Common myeloid progenitor, CD34-positive (primary cell): Measurements from ENCODE around the gene RAPGEF2.

ENCODE experiments used
- CTCF ChIA-PET: fragments of 350-600 bp; sonication (Branson Sonifier 250); formaldehyde crosslinking; loops from one replicate; lab custom pipeline; 2021; ENCODE audit warnings: antibody characterized with exemption; lab: Charles Lee
- POLR2A ChIA-PET: fragments of 350-600 bp; sonication (Branson Sonifier 250); formaldehyde crosslinking; loops from one replicate; lab custom pipeline; 2021; ENCODE audit warnings: antibody characterized with exemption; lab: Charles Lee
- DNase-seq, 3 donors: peaks; one replicate each; pipeline versions ENCODE4 v3.0.0 to v3.0.0-alpha.2; 2013
- H3K27ac ChIP-seq, 2 experiments: 1 replicate in 1 of 2; 2 replicates in 1 of 2; pipeline ENCODE4 v1.7.0; 2013; ENCODE audit warnings: inconsistent platforms in 2 of 2, low read length in 2 of 2, mild to moderate bottlenecking in 2 of 2, low read depth in 1 of 2, moderate library complexity in 1 of 2; ENCODE audit not compliant: severe bottlenecking in 2 of 2, insufficient read depth in 1 of 2, poor library complexity in 1 of 2
- H3K27me3 ChIP-seq, 5 experiments: replicated peaks in 2 of 5; 1 replicate in 3 of 5; 2 replicates in 2 of 5; pipeline versions ENCODE4 v1.6.1 to v1.7.0; 2013; ENCODE audit warnings: low read length in 4 of 5, mild to moderate bottlenecking in 2 of 5, moderate library complexity in 2 of 5, inconsistent platforms in 1 of 5; ENCODE audit not compliant: insufficient read depth in 5 of 5, control insufficient read depth in 4 of 5
- H3K36me3 ChIP-seq, 4 experiments: 1 replicate in 2 of 4; 2 replicates in 2 of 4; pipeline versions ENCODE4 v1.6.1 to v1.7.0; 2013; ENCODE audit warnings: low read length in 3 of 4, control low read depth in 1 of 4, mild to moderate bottlenecking in 1 of 4; ENCODE audit not compliant: control insufficient read depth in 4 of 4, insufficient read depth in 4 of 4
- H3K4me1 ChIP-seq, 4 experiments: 1 replicate in 3 of 4; 2 replicates in 1 of 4; pipeline versions ENCODE4 v1.6.1 to v1.7.1; 2013; ENCODE audit warnings: low read length in 3 of 4, mild to moderate bottlenecking in 3 of 4, control low read depth in 1 of 4, inconsistent platforms in 1 of 4, moderate library complexity in 1 of 4; ENCODE audit not compliant: control insufficient read depth in 4 of 4, insufficient read depth in 4 of 4; ENCODE audit errors: control extremely low read depth in 1 of 4
- H3K4me3 ChIP-seq, 7 experiments: 1 replicate in 4 of 7; 2 replicates in 3 of 7; pipeline versions ENCODE4 v1.5.1 to v1.7.0; 2013; ENCODE audit warnings: mild to moderate bottlenecking in 7 of 7, low read length in 6 of 7, moderate library complexity in 6 of 7, inconsistent platforms in 2 of 7, low read depth in 2 of 7, control low read depth in 1 of 7; ENCODE audit not compliant: insufficient read depth in 4 of 7, control insufficient read depth in 1 of 7; ENCODE audit errors: extremely low read depth in 1 of 7
- H3K9me3 ChIP-seq, 5 experiments: 1 replicate in 4 of 5; 2 replicates in 1 of 5; pipeline versions ENCODE4 v1.6.1 to v1.7.1; 2013; ENCODE audit warnings: low read length in 4 of 5, mild to moderate bottlenecking in 2 of 5, inconsistent platforms in 1 of 5, low read depth in 1 of 5, moderate library complexity in 1 of 5; ENCODE audit not compliant: control insufficient read depth in 4 of 5, insufficient read depth in 2 of 5; ENCODE audit errors: control extremely low read depth in 1 of 5
- WGBS: methylation state at CpG from one replicate; pipeline ENCODE4 v1.1.5; 2013; ENCODE audit not compliant: insufficient coverage; 5-methylcytosine and 5-hydroxymethylcytosine counted together

RAPGEF2 gene

GRCh38 chr4:159142681-159143384, 40.0 kb downstream of the RAPGEF2 start:
- CTCF ChIA-PET = interaction anchor here (1.3 to 1.4 kb wide), 2 partner anchors 8 to 18 kb away, joined by 3 to 4 read pairs; no protein-coding TSS in a partner anchor

DNA sequence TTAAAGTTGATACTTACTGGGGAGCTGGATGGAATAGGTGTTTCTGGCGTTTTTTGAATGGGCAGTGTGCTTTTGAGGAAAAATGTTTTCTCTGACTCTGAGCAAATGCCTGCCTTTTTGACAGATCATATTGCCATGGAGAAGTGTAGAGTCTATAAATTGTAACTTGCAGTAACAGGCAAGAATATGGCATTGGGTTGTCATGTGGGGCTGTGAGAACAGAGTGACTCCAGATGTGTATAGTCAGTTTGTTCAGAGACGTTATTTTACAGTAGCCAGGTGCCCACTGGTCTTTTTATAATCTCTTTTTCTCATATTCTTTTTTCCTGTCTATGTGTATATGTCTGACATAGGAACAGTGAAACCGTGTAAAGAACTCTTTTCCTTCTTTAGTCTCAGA, 40.8 kb downstream of the RAPGEF2 start:
- Histone ChIP-seq H3K27me3 (no peaks in the 10 kb centered on the region), H3K36me3 (no peaks in the 10 kb centered on the region), H3K9me3 (no peaks in the 10 kb centered on the region), H3K4me3 (no peak overlapping the region), H3K27ac (no peak overlapping the region), H3K4me1 (peaks cover 2 to 65% (median 20%) of the 10 kb centered on the region in 4 experiments)
- ChIA-PET CTCF (interaction anchor here (1.4 kb wide), 1 partner anchor 7 kb away, joined by 4 read pairs; no protein-coding TSS in a partner anchor), POLR2A (no interaction called here)
- no CpG with 5 or more reads among the region's 3 CpGs for WGBS
- no peak for DNase-seq

More at GRCh38 chr4:159142681-159143384, 40.0 kb downstream of the RAPGEF2 start:
- no peaks in the 10 kb centered on the region for H3K27me3 ChIP-seq
- no peak overlapping the region for H3K4me3 ChIP-seq
- POLR2A ChIA-PET = no interaction called here
- H3K36me3 ChIP-seq = no peaks in the 10 kb centered on the region
- 100% methylated on average over 3 of the region's 5 CpGs for WGBS
- no peak for DNase-seq
- H3K9me3 ChIP-seq = no peaks in the 10 kb centered on the region
- H3K4me1 ChIP-seq = peaks cover 2 to 64% (median 20%) of the 10 kb centered on the region in 4 experiments
- no peak overlapping the region for H3K27ac ChIP-seq

DNA sequence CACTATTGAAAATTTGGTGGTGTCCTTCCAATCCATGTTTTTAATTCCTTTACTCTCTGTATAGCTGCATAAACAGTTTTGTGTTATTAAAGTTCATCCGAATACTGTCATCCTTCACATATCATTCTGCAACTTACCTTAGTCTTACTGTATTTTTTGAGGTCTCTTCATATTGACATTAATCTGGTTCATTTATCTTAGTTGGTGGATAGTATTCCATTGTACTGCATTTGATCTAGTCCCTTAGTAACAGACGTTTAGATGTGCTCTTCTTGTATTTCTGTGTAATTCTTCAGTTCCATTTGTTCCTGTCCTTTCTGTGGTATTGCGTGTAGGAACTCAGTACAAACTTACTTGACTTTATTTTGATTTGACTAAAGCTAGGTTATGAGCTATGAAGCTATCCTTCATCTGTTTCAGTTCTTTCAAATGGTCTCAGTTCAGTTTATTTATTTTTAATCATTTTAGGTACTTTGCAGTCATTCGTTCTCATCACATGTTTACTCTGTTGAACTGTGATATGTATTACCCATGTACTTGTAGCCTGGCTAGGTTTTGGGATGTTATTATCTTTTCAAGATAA, 41.3 kb downstream of the RAPGEF2 start:
- Histone ChIP-seq H3K4me1 (peaks cover 2 to 64% (median 20%) of the 10 kb centered on the region in 4 experiments), H3K27me3 (no peaks in the 10 kb centered on the region), H3K4me3 (no peak overlapping the region), H3K9me3 (no peaks in the 10 kb centered on the region), H3K27ac (no peak overlapping the region), H3K36me3 (no peaks in the 10 kb centered on the region)
- no CpG with 5 or more reads among the region's 4 CpGs for WGBS
- ChIA-PET CTCF (interaction anchor here (0.6 to 0.8 kb wide), 3 partner anchors 24 to 324 kb away, joined by 3 to 4 read pairs (median 4); no protein-coding TSS in a partner anchor), POLR2A (no interaction called here)
- no peak for DNase-seq

DNA sequence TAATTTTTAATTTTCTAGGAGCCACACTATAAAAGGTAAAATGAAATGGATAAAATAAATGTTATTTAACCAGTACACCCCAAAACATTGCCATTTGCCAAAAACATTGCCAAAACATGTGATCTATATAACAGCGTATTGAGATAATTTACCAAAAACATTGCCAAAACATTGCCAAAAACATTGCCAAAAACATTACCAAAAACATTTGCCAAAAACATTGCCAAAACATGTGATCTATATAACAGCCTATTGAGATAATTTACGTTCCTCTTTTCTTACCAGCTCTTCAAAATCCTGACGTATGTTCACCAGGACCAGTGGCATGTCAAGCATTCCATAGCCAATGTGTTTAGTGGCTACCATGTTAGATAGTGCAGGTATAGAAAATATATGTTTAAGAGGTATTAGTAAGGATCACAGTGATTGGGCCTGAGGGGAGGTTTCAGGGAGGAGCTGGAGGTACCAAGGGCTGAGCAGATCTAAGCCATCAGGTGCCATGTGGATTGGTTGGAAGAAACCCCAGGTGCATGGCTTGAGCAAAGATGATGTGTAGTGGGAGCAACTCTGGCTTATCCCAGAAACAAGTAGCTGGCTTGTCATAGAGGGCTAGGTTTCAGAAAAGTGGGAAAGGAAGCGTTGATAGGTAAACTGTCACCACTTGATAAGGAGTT, 42.6 kb downstream of the RAPGEF2 start:
- DNase-seq = no peak
- no peaks in the 10 kb centered on the region for H3K9me3 ChIP-seq
- WGBS = 80% methylated on average over 2 of the region's 4 CpGs
- no peaks in the 10 kb centered on the region for H3K36me3 ChIP-seq
- peak overlapping the region in 1 of 7 experiments; percentile 11 for H3K4me3 ChIP-seq
- ChIA-PET CTCF (interaction anchor here (0.7 to 2.1 kb wide), 5 partner anchors 11 to 31 kb away, joined by 3 to 6 read pairs (median 4); no protein-coding TSS in a partner anchor), POLR2A (interaction anchor here (0.6 kb wide), 1 partner anchor 266 kb away, joined by 4 read pairs; no protein-coding TSS in a partner anchor)
- no peaks in the 10 kb centered on the region for H3K27me3 ChIP-seq
- H3K4me1 ChIP-seq = peaks cover 7 to 65% (median 22%) of the 10 kb centered on the region in 4 experiments
- no peak overlapping the region for H3K27ac ChIP-seq

DNA sequence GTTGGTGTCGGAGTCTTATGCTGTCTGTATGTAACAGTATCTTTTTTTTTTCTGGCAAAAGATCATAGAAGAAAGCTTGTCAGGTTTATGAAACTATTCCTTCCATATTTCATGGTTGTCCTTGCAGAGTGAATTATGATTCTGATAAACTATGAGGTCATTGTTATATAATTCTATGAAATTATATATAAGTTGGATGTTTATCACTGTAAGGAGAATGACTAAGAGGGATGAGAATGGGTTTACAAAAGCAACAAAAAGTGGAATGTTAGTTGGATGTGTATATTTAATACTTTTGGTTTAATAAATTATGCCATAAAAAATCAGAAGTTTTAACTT, 43.1 kb downstream of the RAPGEF2 start:
- Histone ChIP-seq H3K4me3 (peak overlapping the region in 1 of 7 experiments; percentile 11), H3K4me1 (peaks cover 10 to 66% (median 27%) of the 10 kb centered on the region in 4 experiments), H3K27ac (no peak overlapping the region), H3K36me3 (no peaks in the 10 kb centered on the region), H3K27me3 (no peaks in the 10 kb centered on the region), H3K9me3 (no peaks in the 10 kb centered on the region)
- ChIA-PET POLR2A (interaction anchor here (0.6 kb wide), 1 partner anchor 267 kb away, joined by 4 read pairs; no protein-coding TSS in a partner anchor), CTCF (interaction anchor here (0.7 to 2.1 kb wide), 6 partner anchors 10 to 32 kb away, joined by 3 to 6 read pairs (median 4); no protein-coding TSS in a partner anchor)
- no peak for DNase-seq
- WGBS = 100% methylated on average over 1 of the region's 1 CpG

GRCh38 chr4:159146488-159146887, 43.6 kb downstream of the RAPGEF2 start:
- CTCF ChIA-PET = interaction anchor here (0.9 to 2.1 kb wide), 5 partner anchors 8 to 37 kb away, joined by 3 to 6 read pairs (median 4); no protein-coding TSS in a partner anchor
- Histone ChIP-seq H3K27ac (peak overlapping the region; percentile 6 to 16), H3K4me1 (peaks cover 10 to 67% (median 27%) of the 10 kb centered on the region in 4 experiments), H3K36me3 (no peaks in the 10 kb centered on the region), H3K4me3 (no peak overlapping the region), H3K27me3 (no peaks in the 10 kb centered on the region), H3K9me3 (no peaks in the 10 kb centered on the region)
- POLR2A ChIA-PET = interaction anchor here (0.6 kb wide), 1 partner anchor 267 kb away, joined by 4 read pairs; no protein-coding TSS in a partner anchor
- DNase-seq = no peak
